ENCODE measurements around the gene MYL7.

MYL7 gene

DNA sequence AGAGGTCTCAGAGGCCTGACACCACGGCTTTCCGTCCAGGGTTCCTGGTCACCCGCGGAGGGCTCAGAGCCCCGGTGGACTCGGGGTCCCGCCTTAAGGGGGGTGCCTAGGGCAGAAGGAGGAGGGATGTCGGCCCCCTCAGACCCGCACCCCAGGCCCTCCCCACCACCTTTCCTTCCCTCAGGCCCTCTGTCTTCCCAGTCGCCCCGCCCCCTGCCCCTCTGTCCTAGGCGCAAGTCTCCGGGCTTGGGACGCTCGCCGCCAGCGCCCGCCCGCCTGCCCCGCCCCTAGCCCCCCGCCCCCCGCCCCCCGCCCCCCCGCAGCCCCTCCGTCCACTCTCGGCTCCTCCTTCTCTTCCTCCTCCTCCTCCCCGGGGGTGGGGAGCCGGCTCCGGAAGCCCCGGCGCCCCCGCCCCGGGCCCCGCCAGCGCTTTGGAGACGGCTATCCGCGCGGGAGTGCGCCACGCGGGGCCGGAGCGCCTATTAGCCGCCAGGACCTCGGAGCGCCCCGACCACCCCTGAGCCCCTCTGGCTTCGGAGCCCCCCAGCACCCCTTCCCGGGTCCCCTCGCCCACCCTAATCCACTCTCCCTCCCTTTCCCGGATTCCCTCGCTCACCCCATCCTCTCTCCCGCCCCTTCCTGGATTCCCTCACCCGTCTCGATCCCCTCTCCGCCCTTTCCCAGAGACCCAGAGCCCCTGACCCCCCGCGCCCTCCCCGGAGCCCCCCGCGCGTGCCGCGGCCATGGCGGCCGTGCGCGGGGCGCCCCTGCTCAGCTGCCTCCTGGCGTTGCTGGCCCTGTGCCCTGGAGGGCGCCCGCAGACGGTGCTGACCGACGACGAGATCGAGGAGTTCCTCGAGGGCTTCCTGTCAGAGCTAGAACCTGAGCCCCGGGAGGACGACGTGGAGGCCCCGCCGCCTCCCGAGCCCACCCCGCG, 36.9 kb downstream of the MYL7 start, which contains the start of gene AEBP1:
Gene AEBP1 (plus strand): TSS at position 423 of the 937 bp plus-strand sequence. CDS start 321 bp downstream, at position 744.
- Histone ChIP-seq H3K4me1 (ENCODE audit: control insufficient read depth, insufficient read depth, low read length) (0 out of 2 replicates have a peak, but pooled peaks cover 1% of the 10 kb centered on the region), H3K9me3 (ENCODE audit: control insufficient read depth, insufficient read depth, low read length) (no peaks in the 10 kb centered on the region), H3K27ac (ENCODE audit: low read length) (no peak within 1 kb of the TSS), H3K27me3 (ENCODE audit: control insufficient read depth, insufficient read depth, low read length) (no peaks in the 10 kb centered on the region), H3K36me3 (ENCODE audit: control insufficient read depth, insufficient read depth, low read length) (0 out of 2 replicates have a peak, but pooled peaks cover 3% of the 10 kb centered on the region), H3K4me3 (ENCODE audit: low read length) (peak within 1 kb of the TSS; percentile 78)
- no peak for DNase-seq (ENCODE audit: low read depth, low spot score)
- no CpG with 5 or more reads among the region's 87 CpGs for WGBS (ENCODE audit: insufficient coverage, insufficient read length)

DNA sequence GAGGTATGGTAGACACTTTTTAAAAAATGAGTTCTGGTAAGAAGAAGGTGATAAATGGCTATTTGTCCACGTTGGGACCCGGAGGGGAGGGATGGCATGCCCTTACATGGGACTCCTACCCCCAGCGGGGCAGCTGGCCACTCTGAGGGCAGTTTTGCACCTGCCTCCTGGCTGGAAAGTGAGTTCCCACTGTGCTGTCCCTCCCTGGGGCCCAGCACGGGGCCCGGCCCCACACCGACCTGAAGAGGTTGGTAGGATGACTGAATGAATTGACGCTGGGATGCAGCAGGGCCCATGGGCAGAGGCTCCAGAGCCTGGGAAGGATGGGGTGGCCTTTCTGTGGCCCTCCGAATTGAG, 37.6 kb downstream of the MYL7 start:
- H3K4me3 ChIP-seq (ENCODE audit: low read length): peak overlapping the region; percentile 78; the same call in 1 of the 2 replicates
- no peaks in the 10 kb centered on the region for H3K27me3 ChIP-seq (ENCODE audit: control insufficient read depth, insufficient read depth, low read length)
- H3K9me3 ChIP-seq (ENCODE audit: control insufficient read depth, insufficient read depth, low read length): no peaks in the 10 kb centered on the region
- DNase-seq (ENCODE audit: low read depth, low spot score): no peak
- no CpG with 5 or more reads among the region's 8 CpGs for WGBS (ENCODE audit: insufficient coverage, insufficient read length)
- 0 out of 2 replicates have a peak, but pooled peaks cover 1% of the 10 kb centered on the region for H3K4me1 ChIP-seq (ENCODE audit: control insufficient read depth, insufficient read depth, low read length)
- no peak overlapping the region for H3K27ac ChIP-seq (ENCODE audit: low read length)
- H3K36me3 ChIP-seq (ENCODE audit: control insufficient read depth, insufficient read depth, low read length): 0 out of 2 replicates have a peak, but pooled peaks cover 3% of the 10 kb centered on the region

DNA sequence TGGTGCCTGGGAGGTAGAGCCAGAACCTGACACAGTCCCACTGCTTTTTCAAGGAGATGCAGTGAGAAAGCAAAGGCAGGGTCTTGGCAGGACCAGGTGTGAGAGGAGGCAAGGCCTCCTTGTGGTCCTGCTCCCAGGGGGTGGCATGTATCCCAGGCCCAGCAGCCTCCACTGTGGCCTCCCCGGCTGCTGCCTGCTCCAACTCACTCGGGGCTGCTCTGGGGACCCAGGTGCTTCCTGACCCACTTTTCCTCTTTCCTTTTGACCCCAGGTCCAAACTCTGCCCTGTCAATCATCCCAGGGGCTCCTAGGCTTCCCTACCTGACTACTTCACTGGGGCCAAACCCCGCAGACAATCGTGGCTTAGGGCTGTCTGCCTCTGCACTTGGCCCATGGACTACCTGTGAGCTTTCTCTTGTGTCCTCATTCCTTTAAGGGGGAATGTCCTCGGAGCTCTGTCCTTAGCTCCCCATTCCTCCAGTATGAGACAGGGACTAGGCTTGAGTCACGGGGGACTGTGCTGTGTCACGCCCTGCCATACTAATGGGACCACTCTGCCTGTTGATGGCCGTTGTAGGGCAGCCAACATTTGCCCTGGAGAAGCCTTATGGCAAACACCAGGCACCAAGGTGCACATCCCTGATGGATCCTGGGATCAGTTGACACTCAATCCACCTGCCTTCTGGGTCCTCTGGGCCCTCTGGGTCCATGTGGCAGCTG, 38.1 kb downstream of the MYL7 start:
- no peak for DNase-seq (ENCODE audit: low read depth, low spot score)
- WGBS (ENCODE audit: insufficient coverage, insufficient read length): no CpG with 5 or more reads among the region's 8 CpGs
- no peak overlapping the region for H3K27ac ChIP-seq (ENCODE audit: low read length)
- 0 out of 2 replicates have a peak, but pooled peaks cover under 1% of the 10 kb centered on the region for H3K36me3 ChIP-seq (ENCODE audit: control insufficient read depth, insufficient read depth, low read length)
- no peaks in the 10 kb centered on the region for H3K27me3 ChIP-seq (ENCODE audit: control insufficient read depth, insufficient read depth, low read length)
- no peak overlapping the region for H3K4me3 ChIP-seq (ENCODE audit: low read length)
- H3K9me3 ChIP-seq (ENCODE audit: control insufficient read depth, insufficient read depth, low read length): no peaks in the 10 kb centered on the region
- H3K4me1 ChIP-seq (ENCODE audit: control insufficient read depth, insufficient read depth, low read length): 0 out of 2 replicates have a peak, but pooled peaks cover 1% of the 10 kb centered on the region

DNA sequence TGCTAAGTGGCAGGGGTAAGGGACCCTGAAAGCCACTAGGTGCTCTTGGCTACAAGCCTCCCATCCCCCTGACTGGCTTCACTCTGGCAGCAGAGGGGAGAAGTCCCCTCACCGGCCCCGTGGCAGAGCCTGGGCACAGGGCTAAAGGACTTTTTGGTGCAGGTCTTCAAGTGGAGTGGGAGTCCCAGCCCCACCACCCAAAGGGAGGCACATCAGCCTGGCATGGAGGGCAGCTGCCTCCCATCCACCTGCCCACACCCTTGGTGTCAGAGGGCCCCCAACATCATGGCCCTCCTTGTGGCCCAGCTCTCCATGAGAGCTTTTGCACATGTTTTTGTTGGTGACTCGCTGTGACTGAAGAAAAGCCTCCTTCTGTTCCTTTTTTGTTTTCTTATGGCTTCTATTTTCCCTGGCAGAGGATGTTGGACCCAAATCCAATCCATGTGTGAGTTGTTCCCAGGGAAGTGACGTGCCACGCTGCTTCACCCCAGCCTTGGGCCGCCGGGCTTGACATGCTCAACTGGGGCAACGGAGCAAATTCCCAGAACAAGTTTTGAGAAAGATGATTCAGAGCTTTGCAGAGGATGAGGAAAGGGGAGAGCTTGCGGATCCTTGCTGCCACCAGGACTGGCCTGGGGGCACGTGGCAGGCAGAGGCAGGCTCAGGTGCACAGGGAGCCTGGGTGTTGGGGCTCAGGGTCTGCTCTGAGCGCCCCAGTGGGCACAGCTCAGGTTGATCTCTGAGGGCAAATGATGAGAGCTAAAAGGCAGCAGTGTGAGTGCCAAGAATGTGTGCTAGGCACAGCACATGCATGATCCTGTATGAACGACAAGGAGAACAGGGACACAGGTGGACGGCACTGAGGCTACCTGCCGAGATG, 38.9 kb downstream of the MYL7 start:
- DNase-seq (ENCODE audit: low read depth, low spot score): no peak
- H3K9me3 ChIP-seq (ENCODE audit: control insufficient read depth, insufficient read depth, low read length): no peaks in the 10 kb centered on the region
- no peak overlapping the region for H3K4me3 ChIP-seq (ENCODE audit: low read length)
- H3K4me1 ChIP-seq (ENCODE audit: control insufficient read depth, insufficient read depth, low read length): 0 out of 2 replicates have a peak, but pooled peaks cover 1% of the 10 kb centered on the region
- no CpG with 5 or more reads among the region's 14 CpGs for WGBS (ENCODE audit: insufficient coverage, insufficient read length)
- no peaks in the 10 kb centered on the region for H3K36me3 ChIP-seq (ENCODE audit: control insufficient read depth, insufficient read depth, low read length)
- no peaks in the 10 kb centered on the region for H3K27me3 ChIP-seq (ENCODE audit: control insufficient read depth, insufficient read depth, low read length)
- no peak overlapping the region for H3K27ac ChIP-seq (ENCODE audit: low read length)

DNA sequence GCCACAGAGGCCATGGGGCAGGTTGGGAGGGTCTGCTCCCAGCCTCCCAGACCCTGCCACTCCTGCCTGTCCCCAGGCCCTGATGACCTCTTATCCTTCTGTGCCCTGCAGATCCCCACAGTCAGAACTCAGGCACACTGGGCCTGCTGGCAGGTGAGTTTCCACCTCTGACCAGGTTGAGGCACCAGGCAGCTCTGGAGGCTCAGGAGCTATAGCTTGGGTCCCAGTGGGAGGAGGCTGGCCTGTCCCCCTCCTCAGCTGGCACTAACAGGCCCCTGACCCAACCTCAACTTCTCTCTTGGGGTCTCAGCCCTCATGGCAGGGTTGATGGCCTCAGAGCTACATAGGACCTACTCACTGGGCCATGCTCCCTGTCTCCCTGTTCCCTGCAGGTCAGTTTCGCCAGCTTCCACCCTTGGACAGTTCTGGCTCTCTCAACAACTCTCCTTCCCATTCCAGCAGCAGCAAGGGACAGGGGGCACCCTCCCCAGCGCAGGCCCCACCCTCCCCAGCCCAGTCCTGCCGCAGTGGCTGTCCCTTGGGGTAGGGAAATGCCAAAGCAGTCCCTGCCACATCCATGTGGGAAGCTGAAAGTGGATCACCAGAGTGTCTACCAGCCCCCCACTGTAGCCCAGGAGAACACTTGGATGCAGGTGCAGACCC, 39.7 kb downstream of the MYL7 start:
- H3K9me3 ChIP-seq (ENCODE audit: control insufficient read depth, insufficient read depth, low read length): no peaks in the 10 kb centered on the region
- no CpG with 5 or more reads among the region's 3 CpGs for WGBS (ENCODE audit: insufficient coverage, insufficient read length)
- no peak overlapping the region for H3K4me3 ChIP-seq (ENCODE audit: low read length)
- H3K4me1 ChIP-seq (ENCODE audit: control insufficient read depth, insufficient read depth, low read length): 0 out of 2 replicates have a peak, but pooled peaks cover 1% of the 10 kb centered on the region
- no peak for DNase-seq (ENCODE audit: low read depth, low spot score)
- H3K36me3 ChIP-seq (ENCODE audit: control insufficient read depth, insufficient read depth, low read length): no peaks in the 10 kb centered on the region
- no peak overlapping the region for H3K27ac ChIP-seq (ENCODE audit: low read length)
- no peaks in the 10 kb centered on the region for H3K27me3 ChIP-seq (ENCODE audit: control insufficient read depth, insufficient read depth, low read length)

DNA sequence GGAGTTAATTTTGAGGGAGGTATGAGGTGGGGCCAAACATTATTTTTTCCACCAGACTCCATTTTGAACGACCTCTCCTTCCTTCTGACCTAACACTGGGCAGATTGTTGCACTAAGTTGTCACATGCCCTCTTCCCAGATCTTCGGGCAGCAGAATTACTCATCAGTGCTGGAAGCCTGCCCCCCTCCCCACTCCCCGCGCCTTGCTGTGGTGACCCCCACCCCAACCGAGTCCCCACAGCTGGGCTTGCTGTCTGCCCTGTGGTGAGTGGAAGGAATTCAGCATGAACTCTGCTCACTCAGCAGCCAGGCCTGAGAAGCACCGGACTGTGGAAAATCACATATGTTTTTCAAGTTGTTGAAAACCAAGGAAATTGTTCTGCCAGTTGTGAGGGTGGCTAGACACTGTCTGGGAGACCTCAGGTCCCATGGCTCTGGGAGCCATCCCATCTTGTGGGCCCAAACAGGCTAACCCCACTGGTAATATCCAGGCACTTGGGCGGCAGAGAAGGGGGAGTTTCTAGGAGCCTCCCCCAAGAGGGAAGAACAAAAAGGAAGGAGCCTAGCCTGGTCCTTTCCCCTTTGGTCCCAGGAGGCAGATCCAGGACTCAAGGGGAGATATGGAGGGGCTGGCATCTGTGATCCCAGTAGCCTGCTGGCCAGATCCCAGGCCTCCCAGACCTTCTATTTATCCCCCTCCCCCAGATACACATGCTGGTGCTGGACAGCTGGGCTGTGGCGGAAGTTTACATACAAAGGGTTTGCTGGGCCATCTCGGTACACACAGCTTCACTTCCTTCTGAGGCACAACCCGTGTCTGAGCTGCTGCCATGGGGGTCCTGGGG, 40.5 kb downstream of the MYL7 start:
- no peak overlapping the region for H3K4me3 ChIP-seq (ENCODE audit: low read length)
- H3K36me3 ChIP-seq (ENCODE audit: control insufficient read depth, insufficient read depth, low read length): no peaks in the 10 kb centered on the region
- H3K4me1 ChIP-seq (ENCODE audit: control insufficient read depth, insufficient read depth, low read length): 0 out of 2 replicates have a peak, but pooled peaks cover 1% of the 10 kb centered on the region
- H3K27me3 ChIP-seq (ENCODE audit: control insufficient read depth, insufficient read depth, low read length): no peaks in the 10 kb centered on the region
- no peaks in the 10 kb centered on the region for H3K9me3 ChIP-seq (ENCODE audit: control insufficient read depth, insufficient read depth, low read length)
- DNase-seq (ENCODE audit: low read depth, low spot score): no peak
- H3K27ac ChIP-seq (ENCODE audit: low read length): no peak overlapping the region
- no CpG with 5 or more reads among the region's 10 CpGs for WGBS (ENCODE audit: insufficient coverage, insufficient read length)

DNA sequence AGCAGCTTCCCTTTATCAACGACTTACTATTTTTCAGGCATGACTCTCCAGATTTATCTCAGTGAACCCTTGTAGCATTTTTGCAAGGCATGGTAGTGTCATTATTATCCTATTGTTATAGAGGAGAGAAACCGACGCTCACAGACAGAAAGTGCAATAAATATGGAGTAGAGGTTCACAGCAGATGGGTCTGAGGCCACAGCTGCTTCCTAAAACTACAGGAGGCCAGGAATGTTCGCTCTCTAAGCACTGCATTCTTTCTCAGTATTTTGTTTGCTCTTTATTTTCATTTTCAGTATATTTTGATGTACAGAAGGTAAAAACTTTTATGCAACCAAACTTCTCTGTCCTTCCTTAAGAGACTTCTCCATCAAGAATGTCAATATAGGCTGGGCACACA, 41.5 kb downstream of the MYL7 start:
- H3K27me3 ChIP-seq (ENCODE audit: control insufficient read depth, insufficient read depth, low read length): no peaks in the 10 kb centered on the region
- whole genome bisulfite sequencing (ENCODE audit: insufficient coverage, insufficient read length): no CpG with 5 or more reads among the region's 4 CpGs
- no peaks in the 10 kb centered on the region; the same call in 1 of the 2 replicates for H3K9me3 ChIP-seq (ENCODE audit: control insufficient read depth, insufficient read depth, low read length)
- no peaks in the 10 kb centered on the region for H3K36me3 ChIP-seq (ENCODE audit: control insufficient read depth, insufficient read depth, low read length)
- no peak overlapping the region for H3K27ac ChIP-seq (ENCODE audit: low read length)
- 0 out of 2 replicates have a peak, but pooled peaks cover 1% of the 10 kb centered on the region for H3K4me1 ChIP-seq (ENCODE audit: control insufficient read depth, insufficient read depth, low read length)
- no peak overlapping the region for H3K4me3 ChIP-seq (ENCODE audit: low read length)
- DNase-seq (ENCODE audit: low read depth, low spot score): no peak

DNA sequence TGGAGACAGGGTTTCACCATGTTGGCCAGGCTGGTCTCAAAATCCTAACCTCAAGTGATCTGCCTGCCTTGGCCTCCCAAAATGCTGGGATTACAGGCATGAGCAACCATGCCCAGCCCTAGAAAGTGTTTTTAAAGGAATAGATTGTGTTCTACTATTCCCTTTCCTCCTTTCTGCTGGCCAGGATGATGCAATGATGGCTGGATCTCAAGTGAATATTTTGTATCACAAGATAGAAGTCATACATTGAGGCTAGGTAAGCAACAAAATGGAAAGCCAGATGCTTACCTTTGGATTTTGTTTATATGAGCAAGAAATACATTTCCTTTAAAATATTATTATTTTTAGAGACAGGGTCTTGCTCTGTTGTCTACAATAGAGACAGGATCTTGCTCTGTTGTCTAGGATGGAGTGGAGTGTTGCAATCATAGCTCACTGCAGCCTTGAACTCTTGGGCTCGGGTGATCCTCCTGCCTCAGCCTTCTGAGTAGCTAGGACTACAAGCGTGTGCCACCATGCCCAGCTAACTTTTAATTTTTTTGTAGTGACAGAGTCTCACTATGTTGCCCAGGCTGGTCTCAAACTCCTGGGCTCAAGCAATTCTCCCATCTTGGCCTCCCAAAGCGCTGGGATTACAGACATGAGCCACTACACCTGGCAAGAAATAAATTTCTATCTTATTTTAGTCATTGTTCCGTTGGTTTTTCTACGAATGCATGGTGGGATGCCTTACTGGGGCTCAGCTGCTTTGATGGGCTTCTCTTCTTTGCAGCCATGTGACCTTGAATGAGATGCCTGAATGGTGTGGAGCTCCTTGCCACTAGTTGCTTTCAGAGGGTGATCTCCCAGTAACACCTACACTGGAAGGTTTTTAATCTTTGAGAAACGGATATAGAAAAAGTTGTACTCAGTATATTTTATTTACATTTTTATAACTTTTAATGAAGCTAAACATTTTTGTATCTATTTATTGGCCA, 42.8 kb downstream of the MYL7 start:
- no peak for DNase-seq (ENCODE audit: low read depth, low spot score)
- H3K4me1 ChIP-seq (ENCODE audit: control insufficient read depth, insufficient read depth, low read length): 0 out of 2 replicates have a peak, but pooled peaks cover 1% of the 10 kb centered on the region
- no peak overlapping the region for H3K27ac ChIP-seq (ENCODE audit: low read length)
- no peaks in the 10 kb centered on the region; the same call in 1 of the 2 replicates for H3K9me3 ChIP-seq (ENCODE audit: control insufficient read depth, insufficient read depth, low read length)
- no peaks in the 10 kb centered on the region for H3K27me3 ChIP-seq (ENCODE audit: control insufficient read depth, insufficient read depth, low read length)
- no peak overlapping the region for H3K4me3 ChIP-seq (ENCODE audit: low read length)
- no CpG with 5 or more reads among the region's 6 CpGs for whole genome bisulfite sequencing (ENCODE audit: insufficient coverage, insufficient read length)
- H3K36me3 ChIP-seq (ENCODE audit: control insufficient read depth, insufficient read depth, low read length): no peaks in the 10 kb centered on the region

All from iPS DF 6.9 (cell line).